ENCODE results near the gene SLC17A2.

SLC17A2 gene

GRCh38 chr6:25883536-25883935, 47.0 kb downstream of the SLC17A2 start:
- no peak for DNase-seq (ENCODE audit: low read depth)

GRCh38 chr6:25882051-25882496, 48.4 kb downstream of the SLC17A2 start:
- no peak for DNase-seq (ENCODE audit: low read depth)

GRCh38 chr6:25880601-25881000, 49.9 kb downstream of the SLC17A2 start:
- DNase-seq (ENCODE audit: low read depth), result no peak

GRCh38 chr6:25878721-25879322, 51.7 kb downstream of the SLC17A2 start:
- no peak for DNase-seq (ENCODE audit: low read depth)

- no peak for DNase-seq (ENCODE audit: low read depth)
These were observed 54.4 kb downstream of the SLC17A2 start for GRCh38 chr6:25875926-25876602.

GRCh38 chr6:25875563-25875905, 55.0 kb downstream of the SLC17A2 start:
- no peak for DNase-seq (ENCODE audit: low read depth)

- DNase-seq (ENCODE audit: low read depth), result no peak
These were observed 55.5 kb downstream of the SLC17A2 start for GRCh38 chr6:25874822-25875562.

GRCh38 chr6:25874118-25874517, 56.4 kb downstream of the SLC17A2 start, which contains the start of gene SLC17A3:
TSS of gene SLC17A3 (minus strand) at chr6:25874243. CDS start at chr6:25868387, 5,856 bp downstream.
- no peak for DNase-seq (ENCODE audit: low read depth)

GRCh38 chr6:25872814-25873213, 57.7 kb downstream of the SLC17A2 start:
- no peak for DNase-seq (ENCODE audit: low read depth)

GRCh38 chr6:25869840-25870239, 60.7 kb downstream of the SLC17A2 start:
- DNase-seq (ENCODE audit: low read depth), result no peak

- DNase-seq (ENCODE audit: low read depth), result no peak
These were observed 61.9 kb downstream of the SLC17A2 start for GRCh38 chr6:25868436-25869183.

GRCh38 chr6:25866011-25866410, 64.5 kb downstream of the SLC17A2 start:
- DNase-seq (ENCODE audit: low read depth), result no peak

- no peak for DNase-seq (ENCODE audit: low read depth)
These were observed 67.1 kb downstream of the SLC17A2 start for GRCh38 chr6:25863360-25863759.

Data from stromal cell of bone marrow (primary cell).